GDM1 (cell line): ENCODE results near the gene GRAP2.
"Not testable (repeated sequence)": the region's sequence is repeated elsewhere in the genome, so short reads cannot be mapped to it uniquely, and the experiment has no call there.

Experiments
- DNase-seq: peaks from one replicate; lab custom pipeline; 2025; lab: John Stamatoyannopoulos, UW

GRAP2 gene

GRCh38 chr22:39967996-39968972 lies 67.4 kb downstream of the GRAP2 start:
- no peak for DNase-seq

GRCh38 chr22:39970742-39971141 lies 69.9 kb downstream of the GRAP2 start:
- DNase-seq, result no peak

DNA sequence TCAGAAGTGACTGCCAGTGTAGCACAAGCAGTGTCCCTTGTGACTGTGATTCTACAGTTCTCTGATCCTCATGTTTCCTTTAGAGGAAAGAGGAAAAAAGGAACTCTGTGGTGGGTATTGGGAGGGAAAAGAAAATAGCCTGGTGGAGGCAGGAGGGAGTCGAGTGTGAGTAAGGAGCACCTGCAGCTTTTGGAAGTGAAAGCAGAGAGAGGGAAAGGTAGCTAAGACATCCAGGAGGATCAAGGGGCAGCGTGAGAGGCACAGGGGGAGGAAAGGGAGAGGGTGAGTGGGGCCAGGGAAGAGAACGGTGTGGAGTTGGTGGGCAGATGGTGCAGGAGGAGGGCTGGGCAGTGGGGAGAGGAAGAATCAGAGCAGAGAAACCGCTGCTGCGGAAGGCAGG lies 71.8 kb downstream of the GRAP2 start:
- no peak for DNase-seq

DNA sequence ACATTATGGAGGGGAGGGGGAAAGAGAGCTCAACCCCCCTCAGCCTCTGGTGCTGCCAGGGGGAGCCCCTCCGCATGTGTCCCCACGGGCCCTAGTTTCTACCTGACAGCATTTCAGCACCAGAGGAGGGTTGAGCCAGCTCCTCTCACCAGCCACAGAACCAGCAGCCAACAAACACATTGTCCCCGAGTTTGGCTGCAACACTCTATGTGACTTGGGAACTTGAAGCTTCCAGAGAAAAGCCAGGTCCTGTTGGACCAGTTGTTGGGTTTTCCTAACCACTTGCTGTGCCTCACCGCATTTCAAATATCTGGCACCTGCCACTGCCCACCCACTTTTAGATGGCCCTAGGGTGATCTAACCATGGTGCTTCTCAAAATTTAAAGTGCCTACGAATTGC lies 72.8 kb downstream of the GRAP2 start:
- DNase-seq, result no peak

DNA sequence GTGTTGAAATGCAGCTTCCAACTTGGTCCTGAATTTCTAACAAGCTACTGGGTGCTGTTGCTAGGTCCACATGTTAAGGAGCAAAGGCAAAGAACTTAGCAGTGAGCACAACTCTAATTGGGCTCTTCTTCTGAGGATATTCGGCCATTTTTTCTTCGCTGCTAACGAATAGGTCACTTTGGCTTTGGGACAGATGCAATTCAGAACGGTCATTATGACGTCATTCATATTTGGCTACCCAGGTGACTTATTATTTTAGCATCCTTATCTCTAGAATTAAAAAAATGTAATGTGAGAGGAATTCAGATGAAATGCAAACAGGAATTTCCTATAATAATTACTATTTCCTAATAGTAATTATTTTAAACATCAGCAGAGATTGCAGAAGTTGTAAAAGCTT lies 73.2 kb downstream of the GRAP2 start:
- no peak for DNase-seq

- no peak for DNase-seq
Observed at GRCh38 chr22:39979048-39979447, 78.2 kb downstream of the GRAP2 start.

GRCh38 chr22:39979458-39979857 lies 78.6 kb downstream of the GRAP2 start:
- DNase-seq, result no peak

DNA sequence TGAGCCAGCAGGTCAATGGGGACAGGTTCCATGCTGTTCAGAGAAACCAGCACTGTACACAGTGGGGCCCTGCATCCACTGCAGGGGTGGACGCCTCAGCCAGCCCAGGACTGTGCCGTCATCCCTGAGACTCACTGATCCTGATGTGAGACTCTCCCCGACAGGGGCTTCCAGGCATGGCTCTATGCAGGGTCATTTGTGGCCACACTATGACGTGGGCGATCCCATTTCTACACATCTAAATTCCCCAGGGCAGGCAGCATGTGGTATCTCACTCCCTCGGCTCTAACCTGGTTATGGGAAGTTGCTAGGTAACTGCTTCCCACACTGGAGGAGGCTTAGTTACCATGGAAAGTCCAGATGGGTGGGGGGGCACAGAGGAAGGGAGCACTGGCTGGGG lies 79.7 kb downstream of the GRAP2 start:
- no peak for DNase-seq

DNA sequence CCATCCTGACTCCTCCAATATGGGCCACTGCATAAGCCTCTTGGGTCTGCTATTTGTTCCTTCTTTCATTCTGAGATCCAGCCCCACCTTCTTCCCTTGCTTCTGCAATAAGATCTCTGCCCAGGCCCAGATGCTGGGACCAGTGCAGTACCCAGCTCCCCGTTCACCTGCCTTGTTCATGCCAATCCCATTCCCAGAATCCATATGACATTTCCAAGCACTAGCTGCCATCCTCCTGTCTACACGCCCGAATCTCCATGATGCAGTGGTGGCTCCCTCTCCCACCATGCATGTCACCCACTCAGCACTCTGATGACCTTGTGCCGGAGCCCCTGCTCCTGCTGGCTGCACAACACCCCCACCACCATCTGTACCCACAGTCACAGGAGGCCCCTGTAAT lies 82.5 kb downstream of the GRAP2 start:
- no peak for DNase-seq

GRCh38 chr22:39984006-39984405 lies 83.1 kb downstream of the GRAP2 start:
- DNase-seq, result no peak

- DNase-seq, result no peak
Observed at GRCh38 chr22:39984746-39985145, 83.9 kb downstream of the GRAP2 start.

GRCh38 chr22:39985383-39986035 lies 84.6 kb downstream of the GRAP2 start:
- no peak for DNase-seq

DNA sequence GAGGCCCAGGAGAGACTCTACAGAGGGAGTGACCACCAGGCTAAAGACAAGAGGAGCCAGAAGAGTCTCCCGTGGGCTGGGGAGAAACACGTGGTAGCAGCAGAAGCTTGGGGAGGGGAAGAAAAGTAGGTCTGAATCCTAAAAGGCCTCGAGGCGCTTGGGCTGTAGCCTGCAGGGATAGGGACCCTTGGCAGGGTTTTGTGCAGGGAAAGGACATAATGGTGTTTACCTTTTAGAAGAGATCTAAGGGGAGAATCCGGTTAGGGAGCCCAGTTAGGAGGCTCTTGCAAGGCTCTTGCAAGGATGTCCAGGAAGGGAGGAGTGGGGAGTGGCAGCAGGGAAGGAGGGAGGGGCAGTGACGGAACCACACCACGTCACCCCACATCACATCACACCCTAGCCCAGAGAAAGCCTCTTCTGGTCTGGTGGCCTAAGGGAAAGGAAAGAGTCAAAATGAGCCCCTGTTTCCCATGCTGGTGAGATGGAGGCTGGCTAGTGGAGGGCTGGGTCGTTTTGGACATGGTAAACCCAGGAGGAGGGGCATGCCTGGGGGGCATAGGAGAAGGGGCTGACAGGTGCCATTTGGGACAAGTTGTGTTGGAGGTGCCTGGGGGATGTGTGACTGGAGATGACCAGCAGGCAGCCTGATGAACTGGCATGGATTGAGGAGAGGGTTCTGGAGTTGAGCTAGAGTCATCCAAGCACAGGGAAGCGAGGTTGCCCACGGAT lies 87.7 kb downstream of the GRAP2 start:
- no peak for DNase-seq

DNA sequence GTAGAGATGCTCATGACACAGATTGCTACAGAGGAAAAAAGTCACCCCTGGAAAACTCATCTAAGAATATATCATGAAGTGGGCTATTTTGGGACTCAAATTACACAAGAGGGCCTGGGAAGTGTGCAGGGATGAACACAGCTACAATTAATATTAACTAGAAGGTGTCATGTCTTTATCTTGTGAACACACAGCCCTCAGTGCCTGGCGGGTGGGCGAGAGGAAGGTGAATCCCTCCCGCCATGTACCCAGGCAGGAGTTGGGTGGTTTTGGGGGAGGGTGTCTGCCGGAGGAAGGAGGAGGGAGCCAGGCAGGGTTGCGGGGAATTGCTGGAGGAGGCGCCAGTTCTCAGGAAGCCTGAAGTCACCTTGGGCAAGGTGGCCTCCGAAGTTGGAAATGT lies 88.7 kb downstream of the GRAP2 start:
- DNase-seq, result no peak

DNA sequence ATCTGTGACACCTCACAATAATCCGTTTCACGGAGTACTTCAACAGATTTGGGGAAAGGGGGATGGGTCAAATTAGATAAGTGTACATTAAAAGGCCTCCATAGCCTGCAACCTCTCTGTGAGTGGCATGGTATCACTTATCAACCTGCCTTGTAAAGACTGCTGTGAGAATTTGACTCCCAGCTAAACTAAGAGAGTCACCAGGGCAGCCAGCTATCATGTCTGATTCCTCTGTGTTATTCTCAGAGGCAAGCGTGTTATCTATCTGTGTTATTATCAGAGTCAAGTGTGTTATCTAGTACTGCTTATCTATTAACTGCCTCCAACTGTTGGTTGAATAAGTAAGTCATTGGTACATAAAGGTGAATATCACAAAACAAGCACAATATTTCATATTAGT lies 89.8 kb downstream of the GRAP2 start:
- DNase-seq, result no peak

- DNase-seq, result no peak
Observed at GRCh38 chr22:39991159-39991860, 90.4 kb downstream of the GRAP2 start.

- DNase-seq, result no peak
Observed at GRCh38 chr22:39992088-39992826, 91.4 kb downstream of the GRAP2 start.

DNA sequence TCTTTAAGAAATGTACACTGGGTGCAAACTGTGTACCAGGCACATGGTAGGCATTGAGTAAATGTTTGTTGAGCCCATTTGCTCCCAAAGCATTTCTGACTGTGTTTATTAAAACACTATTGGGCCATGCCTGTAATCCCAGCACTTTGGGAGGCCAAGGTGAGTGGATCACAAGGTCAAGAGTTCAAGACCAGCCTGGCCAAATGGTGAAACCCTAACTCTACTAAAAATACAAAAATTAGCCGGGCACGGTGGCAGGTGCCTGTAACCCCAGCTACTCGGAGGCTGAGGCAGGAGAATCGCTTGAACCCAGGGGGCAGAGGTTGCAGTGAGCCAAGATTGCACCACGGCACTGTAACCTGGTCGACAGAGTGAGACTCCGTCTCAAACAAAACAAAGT lies 92.0 kb downstream of the GRAP2 start:
- not testable (repeated sequence) for DNase-seq

GRCh38 chr22:39994041-39994565 lies 93.2 kb downstream of the GRAP2 start:
- DNase-seq, result peak; percentile 38

GRCh38 chr22:39994566-39995392 lies 93.9 kb downstream of the GRAP2 start, which contains the start of gene FAM83F:
Gene FAM83F (plus strand): TSS chr22:39994954. CDS start chr22:39995043, 89 bp downstream.
- DNase-seq, result no peak
